Colonic mucosa (tissue), 4 donors: ENCODE results near the gene TBC1D22A. TPM values are rescaled to one million over a fixed set of nuclear protein-coding genes. Genes with fewer than 3 reads are reported as not detected.

ENCODE experiments used
- DNase-seq: peaks from one replicate; pipeline ENCODE4 v3.0.0-alpha.2; 2020
- H3K27ac ChIP-seq: fragments of 200-600 bp; one replicate; pipeline ENCODE4 v1.8.0; 2021
- H3K27me3 ChIP-seq: fragments of 200-600 bp; one replicate; pipeline ENCODE4 v1.8.0; 2021
- H3K36me3 ChIP-seq: fragments of 200-600 bp; one replicate; pipeline ENCODE4 v1.8.0; 2021
- H3K4me1 ChIP-seq: fragments of 200-600 bp; one replicate; pipeline ENCODE4 v1.8.0; 2021; ENCODE audit warnings: mild to moderate bottlenecking
- H3K4me3 ChIP-seq: fragments of 200-600 bp; one replicate; pipeline ENCODE4 v1.8.0; 2021
- H3K9ac ChIP-seq, 2 donors: one replicate each; pipeline ENCODE4 v1.7.0; 2013; ENCODE audit warnings: control low read depth in 2 of 2, low read depth in 2 of 2, low read length in 2 of 2
- H3K9me3 ChIP-seq: fragments of 200-600 bp; one replicate; pipeline ENCODE4 v1.8.0; 2021
- CTCF ChIP-seq: fragments of 200-600 bp; IDR thresholded peaks from one replicate; pipeline ENCODE4 v1.8.0; 2022; ENCODE audit warnings: antibody characterized with exemption, mild to moderate bottlenecking
- intact Hi-C: fragments of 100-400 bp; cut with DNase I; formaldehyde crosslinking; loops from one replicate; pipeline ENCODE4 v1.14.1; 2022
- total RNA-seq, 2 donors: library from RNA; stranded (reverse); fragmentation: NEBNext Ultra II Directional in 1 of 2; extraction: Animal tissue kit (Norgen Biotek cat#: 25700) in 1 of 2; gene quantifications; one replicate each; pipeline ENCODE4 v1.2.1, GENCODE V29; 2021
- donor health status: healthy.
- donor health status: DM: no; HTN: no; CAD: no.
- donor health status: DM: no; HTN: no; CAD: no.

The TBC1D22A gene
- total RNA-seq, 2 donors from 2014 or later, result 34.2 to 36.4 TPM

DNA sequence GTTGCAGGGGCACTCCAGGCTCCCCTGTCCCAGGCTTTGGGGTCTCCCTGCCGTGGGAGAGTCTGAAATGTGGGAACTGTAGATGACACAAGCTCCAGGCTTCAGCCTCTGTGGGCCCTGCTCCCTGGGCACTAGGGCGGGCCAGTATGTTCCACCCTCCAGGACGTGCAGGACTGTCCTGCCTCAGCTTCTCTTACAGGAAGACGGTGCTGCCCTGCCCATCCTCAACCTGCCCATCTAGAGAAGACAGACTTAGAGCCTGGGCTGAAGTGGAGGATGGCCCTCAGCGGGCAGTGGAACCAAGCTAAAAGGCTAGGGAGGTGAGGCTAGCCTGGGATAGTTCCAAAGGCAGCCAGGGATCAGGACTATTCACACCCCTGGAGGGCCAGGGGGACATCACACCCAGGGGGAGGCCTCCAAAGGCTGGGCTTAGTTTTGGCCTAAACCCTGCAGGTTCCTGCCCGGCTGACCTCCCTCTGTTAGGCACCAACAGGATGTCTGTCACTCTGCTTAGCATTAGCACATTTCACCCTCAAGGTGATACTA lies 20.4 kb upstream of the TBC1D22A start:
- Histone ChIP-seq H3K4me3 (no peak overlapping the region), H3K4me1 (peaks cover 21% of the 10 kb centered on the region), H3K9ac (peak overlapping the region in 1 of 2 donors; percentile 82), H3K27ac (peak overlapping the region; percentile 61), H3K9me3 (no peaks in the 10 kb centered on the region), H3K27me3 (no peaks in the 10 kb centered on the region), H3K36me3 (no peaks in the 10 kb centered on the region)
- intact Hi-C loops, result no loop called here
- DNase-seq, result no peak
- TF ChIP-seq CTCF, result no peak

DNA sequence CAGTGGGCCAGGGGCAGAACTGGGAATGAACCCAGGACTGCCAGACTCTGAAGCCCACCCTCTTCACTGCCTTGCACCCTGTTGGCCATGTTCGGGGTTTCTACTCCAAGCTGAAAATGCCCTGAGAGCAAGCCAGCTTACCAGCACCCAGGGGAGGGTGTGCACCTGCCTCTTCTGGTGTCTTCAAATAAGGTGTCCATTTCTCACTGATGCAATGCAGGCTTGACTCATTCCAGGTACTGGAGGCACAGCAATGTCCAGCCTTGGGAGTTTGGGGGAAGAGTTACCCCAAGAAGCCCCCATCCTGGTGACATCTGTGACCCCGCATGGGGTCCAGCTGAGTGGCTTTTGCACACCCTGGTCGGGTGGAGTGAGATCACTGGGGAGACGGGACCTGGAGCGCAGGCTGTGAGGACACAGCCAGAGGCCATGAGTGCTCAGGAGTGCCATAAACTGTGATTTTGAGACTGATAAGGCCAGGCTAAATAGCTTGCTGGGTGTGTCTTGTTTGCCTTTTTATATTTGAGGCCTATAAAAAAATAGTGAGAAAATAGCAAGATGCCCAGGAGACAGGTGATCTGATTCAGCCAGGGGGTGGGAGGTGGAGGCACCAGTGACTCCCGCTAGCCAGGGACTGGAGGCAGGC lies 19.8 kb upstream of the TBC1D22A start:
- Histone ChIP-seq H3K27ac (peak overlapping the region; percentile 61), H3K36me3 (no peaks in the 10 kb centered on the region), H3K4me1 (peaks cover 21% of the 10 kb centered on the region), H3K9ac (peak overlapping the region in 1 of 2 donors; percentile 82), H3K9me3 (no peaks in the 10 kb centered on the region), H3K4me3 (no peak overlapping the region), H3K27me3 (no peaks in the 10 kb centered on the region)
- intact Hi-C loops, result no loop called here
- no peak for TF ChIP-seq CTCF
- peak; percentile 82 for DNase-seq

DNA sequence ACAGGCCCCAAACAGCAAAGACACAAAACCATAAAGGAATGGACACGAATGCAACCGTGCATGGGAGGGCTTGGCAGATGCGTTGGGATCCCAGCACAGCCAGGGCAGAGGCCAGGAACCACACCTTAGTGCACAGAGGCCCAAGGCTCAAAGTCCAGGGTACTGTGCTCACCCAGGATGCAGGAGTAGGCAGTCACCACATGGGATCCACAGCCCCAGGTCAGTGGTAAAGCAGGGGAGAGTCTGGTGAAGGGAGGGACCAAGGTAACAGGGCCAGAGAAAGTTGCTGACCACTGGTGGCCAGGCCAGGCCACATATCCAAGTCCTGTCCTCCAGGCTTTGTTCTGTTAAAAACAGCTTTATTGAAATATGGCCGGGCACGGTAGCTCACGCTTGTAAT lies 17.9 kb upstream of the TBC1D22A start:
- Histone ChIP-seq H3K9ac (peak overlapping the region in 1 of 2 donors; percentile 2), H3K9me3 (no peaks in the 10 kb centered on the region), H3K4me1 (peaks cover 11% of the 10 kb centered on the region), H3K27me3 (no peaks in the 10 kb centered on the region), H3K4me3 (no peak overlapping the region), H3K27ac (peak overlapping the region; percentile 44), H3K36me3 (no peaks in the 10 kb centered on the region)
- intact Hi-C loops, result no loop called here
- TF ChIP-seq CTCF, result no peak
- DNase-seq, result peak; percentile 88

GRCh38 chr22:46746192-46746591 lies 16.3 kb upstream of the TBC1D22A start:
- Histone ChIP-seq H3K27ac (no peak overlapping the region), H3K4me1 (peaks cover 18% of the 10 kb centered on the region)
- DNase-seq, result no peak

DNA sequence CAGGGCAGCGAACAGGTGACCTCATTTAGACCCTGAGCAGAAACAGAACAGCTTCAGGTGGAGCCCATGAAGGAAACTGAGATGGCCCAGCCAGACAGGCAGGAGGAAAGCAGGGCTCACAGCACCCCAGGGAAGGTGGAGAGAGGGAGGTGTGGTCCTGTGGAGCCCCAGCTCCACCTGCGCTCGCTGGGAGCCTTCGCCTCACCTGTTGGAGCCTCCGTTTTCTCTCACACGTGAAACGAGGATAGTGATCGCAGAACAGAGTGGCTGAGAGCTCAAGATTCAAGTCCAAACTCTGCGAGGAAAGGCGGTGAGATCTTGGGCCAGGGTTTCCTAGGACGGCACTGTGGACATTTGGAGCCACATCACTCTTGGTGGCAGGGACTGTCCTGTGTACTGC lies 15.8 kb upstream of the TBC1D22A start:
- no peak for DNase-seq
- H3K4me3 ChIP-seq, result no peak overlapping the region
- intact Hi-C loops, result no loop called here
- no peak overlapping the region for H3K27ac ChIP-seq
- TF ChIP-seq CTCF, result no peak
- no peaks in the 10 kb centered on the region for H3K36me3 ChIP-seq
- H3K9me3 ChIP-seq, result no peaks in the 10 kb centered on the region
- H3K4me1 ChIP-seq, result peaks cover 18% of the 10 kb centered on the region
- H3K9ac ChIP-seq, result no peak overlapping the region
- H3K27me3 ChIP-seq, result no peaks in the 10 kb centered on the region

More at GRCh38 chr22:46746192-46746591, 16.3 kb upstream of the TBC1D22A start:
- Histone ChIP-seq H3K9me3 (no peaks in the 10 kb centered on the region), H3K36me3 (no peaks in the 10 kb centered on the region), H3K27me3 (no peaks in the 10 kb centered on the region), H3K9ac (peak overlapping the region in 1 of 2 donors; percentile 5), H3K4me3 (no peak overlapping the region)
- TF ChIP-seq CTCF, result no peak
- intact Hi-C loops, result no loop called here
